HG03457 (cell line): ENCODE data around the gene WDR83.
"Not testable (repeated sequence)": the region's sequence is repeated elsewhere in the genome, so short reads cannot be mapped to it uniquely, and the experiment has no call there.

Experiments
- ATAC-seq: cut with Tn5 transposase; IDR thresholded peaks from one replicate; pipeline ENCODE4 v1.9.1; 2021; ENCODE audit warnings: moderate number of reproducible peaks; ENCODE audit not compliant: unreplicated experiment

WDR83 gene

GRCh38 chr19:12666265-12667048 is at the start of gene WDR83, which contains the start of gene MAN2B1:
WDR83 (plus strand) TSS chr19:12666807; CDS start chr19:12669791, 2,984 bp downstream.
MAN2B1 (minus strand) TSS chr19:12666742; CDS start chr19:12666701, 41 bp downstream.
- ATAC-seq: no peak

- ATAC-seq: no peak
Observed at GRCh38 chr19:12617646-12618045, 49.0 kb upstream of the WDR83 start.

GRCh38 chr19:12621253-12622024 is 45.2 kb upstream of the WDR83 start:
- ATAC-seq: not testable (repeated sequence)

GRCh38 chr19:12623361-12624031 is 43.1 kb upstream of the WDR83 start:
- no peak for ATAC-seq

- ATAC-seq: no peak
Observed at GRCh38 chr19:12626958-12627357, 39.6 kb upstream of the WDR83 start.

GRCh38 chr19:12628040-12629022 is 38.3 kb upstream of the WDR83 start:
- no peak for ATAC-seq

GRCh38 chr19:12629215-12629614 is 37.4 kb upstream of the WDR83 start:
- no peak for ATAC-seq

GRCh38 chr19:12636631-12637030 is 30.0 kb upstream of the WDR83 start:
- no peak for ATAC-seq

GRCh38 chr19:12638611-12639182 is 27.9 kb upstream of the WDR83 start:
- ATAC-seq: no peak

GRCh38 chr19:12639901-12640613 is 26.6 kb upstream of the WDR83 start:
- ATAC-seq: no peak

- ATAC-seq: no peak
Observed at GRCh38 chr19:12641456-12641855, 25.2 kb upstream of the WDR83 start.

- ATAC-seq: no peak
Observed at GRCh38 chr19:12642506-12642905, 24.1 kb upstream of the WDR83 start.

- not testable (repeated sequence) for ATAC-seq
Observed at GRCh38 chr19:12643716-12644115, 22.9 kb upstream of the WDR83 start.

GRCh38 chr19:12646551-12646950 is 20.1 kb upstream of the WDR83 start:
- ATAC-seq: no peak

- ATAC-seq: no peak
Observed at GRCh38 chr19:12647047-12647446, 19.6 kb upstream of the WDR83 start.

- no peak for ATAC-seq
Observed at GRCh38 chr19:12647490-12648071, 19.0 kb upstream of the WDR83 start.

- ATAC-seq: no peak
Observed at GRCh38 chr19:12648088-12648487, 18.5 kb upstream of the WDR83 start.

GRCh38 chr19:12649941-12650340 is 16.7 kb upstream of the WDR83 start:
- ATAC-seq: no peak

GRCh38 chr19:12652219-12652618 is 14.4 kb upstream of the WDR83 start:
- no peak for ATAC-seq
